Astrocyte of the cerebellum (primary cell): Measurements from ENCODE around the gene UBC.

Experiments
- DNase-seq: peaks from one replicate; pipeline ENCODE4 v3.0.0-alpha.2; 2011; ENCODE audit warnings: low read depth
- H3K4me3 ChIP-seq: 2 replicates; pipeline ENCODE4 v1.5.1; 2011; ENCODE audit warnings: mild to moderate bottlenecking, low read depth, low read length, moderate library complexity
- CTCF ChIP-seq: IDR thresholded peaks from 2 replicates; pipeline ENCODE4 v1.5.1; 2012; ENCODE audit warnings: low read length, low read depth, moderate library complexity, mild to moderate bottlenecking; ENCODE audit errors: missing control alignments
- in situ Hi-C: cut with HindIII; loops from 2 replicates; pipeline ENCODE4 v1.10.0; 2017; ENCODE audit warnings: low sequenced_read_pairs

Gene UBC

DNA sequence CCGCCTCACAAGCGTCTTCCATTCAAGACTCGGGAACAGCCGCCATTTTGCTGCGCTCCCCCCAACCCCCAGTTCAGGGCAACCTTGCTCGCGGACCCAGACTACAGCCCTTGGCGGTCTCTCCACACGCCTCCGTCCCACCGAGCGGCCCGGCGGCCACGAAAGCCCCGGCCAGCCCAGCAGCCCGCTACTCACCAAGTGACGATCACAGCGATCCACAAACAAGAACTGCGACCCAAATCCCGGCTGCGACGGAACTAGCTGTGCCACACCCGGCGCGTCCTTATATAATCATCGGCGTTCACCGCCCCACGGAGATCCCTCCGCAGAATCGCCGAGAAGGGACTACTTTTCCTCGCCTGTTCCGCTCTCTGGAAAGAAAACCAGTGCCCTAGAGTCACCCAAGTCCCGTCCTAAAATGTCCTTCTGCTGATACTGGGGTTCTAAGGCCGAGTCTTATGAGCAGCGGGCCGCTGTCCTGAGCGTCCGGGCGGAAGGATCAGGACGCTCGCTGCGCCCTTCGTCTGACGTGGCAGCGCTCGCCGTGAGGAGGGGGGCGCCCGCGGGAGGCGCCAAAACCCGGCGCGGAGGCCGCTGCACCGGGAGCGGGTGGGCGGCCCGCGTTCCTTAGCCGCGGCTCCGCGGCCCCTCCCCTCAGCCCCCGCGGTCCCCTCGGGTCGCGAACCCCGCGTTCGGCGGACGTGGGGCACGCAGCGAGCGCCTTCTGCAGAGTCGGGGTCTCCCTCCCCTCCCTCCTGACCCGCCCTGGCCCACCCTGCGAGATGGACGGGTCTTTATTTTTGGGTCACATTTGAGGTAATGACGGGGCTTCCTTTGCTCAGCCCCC is at the start of gene UBC:
Gene UBC (minus strand): TSS at position 259 of the 847 bp plus-strand sequence. CDS start 879 bp downstream, outside the sequence.
- peak; percentile 81 for DNase-seq
- in situ Hi-C loops = no loop called here
- peak within 1 kb of the TSS; percentile 100 for H3K4me3 ChIP-seq
- TF ChIP-seq CTCF = no peak

GRCh38 chr12:124963211-124963610 is 48.8 kb upstream of the UBC start:
- H3K4me3 ChIP-seq = no peak overlapping the region
- DNase-seq = no peak
- no peak for TF ChIP-seq CTCF
- in situ Hi-C loops = no loop called here

DNA sequence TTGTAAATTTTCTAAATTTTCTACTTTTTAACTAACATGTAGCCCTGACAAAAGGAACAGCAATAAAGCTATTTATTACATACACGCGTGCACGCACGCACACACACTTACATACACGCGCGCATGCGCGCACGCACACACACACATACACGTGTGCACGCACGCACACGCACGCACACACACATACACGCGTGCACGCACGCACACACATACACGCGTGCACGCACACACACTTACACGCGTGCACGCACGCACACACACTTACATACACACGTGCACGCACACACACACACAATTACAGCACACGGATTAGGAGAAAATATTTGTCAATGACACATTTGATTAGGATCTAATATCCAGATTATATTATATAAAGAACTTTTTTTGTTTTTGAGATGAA is 46.6 kb upstream of the UBC start:
- in situ Hi-C loops = no loop called here
- DNase-seq = no peak
- no peak overlapping the region for H3K4me3 ChIP-seq
- TF ChIP-seq CTCF = no peak

GRCh38 chr12:124956571-124956970 is 42.1 kb upstream of the UBC start:
- TF ChIP-seq CTCF = no peak
- no peak for DNase-seq
- no peak overlapping the region for H3K4me3 ChIP-seq
- in situ Hi-C loops = no loop called here

GRCh38 chr12:124954771-124955170 is 40.3 kb upstream of the UBC start:
- in situ Hi-C loops = no loop called here
- no peak for DNase-seq
- TF ChIP-seq CTCF = no peak
- H3K4me3 ChIP-seq = no peak overlapping the region

DNA sequence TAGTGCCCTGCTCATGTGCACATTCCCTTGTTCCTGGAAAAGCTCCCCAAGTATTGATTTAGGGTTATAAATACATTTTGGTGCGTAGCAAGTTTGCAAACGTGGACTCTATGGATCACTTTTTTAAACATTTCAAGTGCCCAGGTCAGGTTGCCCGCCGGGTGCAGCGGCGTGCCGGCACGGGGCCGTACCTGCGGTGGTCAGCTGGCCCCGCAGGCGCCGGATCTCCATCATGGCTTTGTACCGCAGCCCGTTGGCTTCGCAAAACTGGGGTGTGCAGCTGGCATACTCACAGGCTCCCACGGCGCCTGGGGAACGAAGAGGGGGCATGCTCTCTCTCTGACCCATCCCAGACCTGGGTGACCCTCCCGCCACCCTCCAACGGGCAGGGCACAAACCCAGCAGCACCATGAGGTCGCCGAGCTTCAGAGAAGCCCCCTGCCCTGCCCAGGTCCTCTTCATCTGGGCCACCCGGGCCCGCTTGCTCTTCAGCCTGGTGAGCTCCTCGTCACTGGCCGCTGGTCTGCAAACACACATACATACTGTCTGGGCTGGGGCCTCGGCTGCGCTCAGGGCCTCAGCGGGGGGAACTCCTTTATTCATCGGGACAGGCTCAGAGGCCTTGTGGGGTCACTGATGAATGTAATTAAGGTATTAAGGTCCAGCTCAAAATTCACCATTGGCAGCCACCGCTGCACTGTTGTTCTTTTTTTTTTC is 39.4 kb upstream of the UBC start:
- in situ Hi-C loops = no loop called here
- DNase-seq = no peak
- TF ChIP-seq CTCF = no peak
- no peak overlapping the region for H3K4me3 ChIP-seq
